GM12878 (cell line): Measurements from ENCODE around the gene SOCS6. TPM values are rescaled to one million over a fixed set of nuclear protein-coding genes. Genes with fewer than 3 reads are reported as not detected.

Experiments used
- ATAC-seq: fragments of 200-7000 bp; cut with Tn5 transposase; 3 replicates; pipeline ENCODE4 v1.9.1; 2020; ENCODE audit warnings: mild to moderate bottlenecking, moderate library complexity
- BruUV-seq: library from RNA; stranded (reverse); fragments of 400-500 nt; replicated peaks from 2 replicates; lab custom pipeline; 2021; lab: Mats Ljungman, UMichigan
- CTCF ChIA-PET: fragments of 300-600 bp; sonication (Branson Sonifier 250); formaldehyde crosslinking; extraction: SDS; loops from one replicate; lab custom pipeline; 2021; ENCODE audit warnings: inconsistent platforms; lab: Yijun Ruan, JAX
- POLR2A ChIA-PET: fragments of 350-600 bp; formaldehyde crosslinking; extraction: SDS; loops from one replicate; lab custom pipeline; 2021; ENCODE audit warnings: inconsistent platforms; lab: Charles Lee
- RAD21 ChIA-PET: fragments of 300-600 bp; sonication (Branson Sonifier 250); formaldehyde crosslinking; loops from one replicate; lab custom pipeline; 2023; ENCODE audit warnings: antibody characterized with exemption; ENCODE audit not compliant: unreplicated experiment; lab: Charles Lee
- SMC1A ChIA-PET: fragments of 300-600 bp; sonication (Branson Sonifier 250); formaldehyde crosslinking; loops from one replicate; lab custom pipeline; 2023; ENCODE audit not compliant: unreplicated experiment, uncharacterized antibody; lab: Charles Lee
- DNase-seq: peaks from one replicate; pipeline ENCODE4 v3.0.0-alpha.2; 2011; ENCODE audit warnings: low read depth, low spot score
- FAIRE-seq: peaks from 3 replicates; lab custom pipeline; 2011; peaks lifted over from hg19 to GRCh38; lab: Jason Lieb, UNC
- H2AFZ ChIP-seq: 2 replicates; pipeline ENCODE4 v1.6.0; 2011; ENCODE audit warnings: low read depth, low read length, control low read depth; ENCODE audit not compliant: control insufficient read depth
- H3K27ac ChIP-seq: 2 replicates; pipeline ENCODE4 v1.5.1; 2011; ENCODE audit warnings: control low read depth; ENCODE audit not compliant: control insufficient read depth, insufficient read depth
- H3K27me3 ChIP-seq, 2 experiments: replicated peaks in 1 of 2; 2 replicates each; pipeline versions ENCODE4 v1.6.0 to v1.6.1; 2011; ENCODE audit warnings: low read length in 1 of 2; ENCODE audit not compliant: control insufficient read depth in 2 of 2, insufficient read depth in 2 of 2
- H3K36me3 ChIP-seq, 2 experiments: 2 replicates each; pipeline ENCODE4 v1.5.1; 2011; ENCODE audit warnings: low read length in 1 of 2; ENCODE audit not compliant: control insufficient read depth in 2 of 2, insufficient read depth in 2 of 2
- H3K4me1 ChIP-seq: 2 replicates; pipeline ENCODE4 v1.6.1; 2011; ENCODE audit warnings: mild to moderate bottlenecking, low read length, moderate library complexity, mixed read lengths; ENCODE audit not compliant: control insufficient read depth, insufficient read depth
- H3K4me2 ChIP-seq: 2 replicates; pipeline ENCODE4 v1.6.0; 2011; ENCODE audit warnings: control low read depth; ENCODE audit not compliant: control insufficient read depth, insufficient read depth
- H3K4me3 ChIP-seq: fragments of 200-600 bp; sonication (generic); 2 replicates; pipeline ENCODE4 v1.5.1; 2016
- H3K79me2 ChIP-seq: 2 replicates; pipeline ENCODE4 v1.6.0; 2011; ENCODE audit warnings: low read length; ENCODE audit not compliant: control insufficient read depth, insufficient read depth
- H3K9ac ChIP-seq: 2 replicates; pipeline ENCODE4 v1.8.0; 2011; ENCODE audit warnings: low read length, control low read depth, mixed read lengths; ENCODE audit not compliant: control insufficient read depth, insufficient read depth
- H3K9me3 ChIP-seq: replicated peaks from 3 replicates; pipeline ENCODE4 v1.5.1; 2011; ENCODE audit warnings: mild to moderate bottlenecking, low read length; ENCODE audit not compliant: control insufficient read depth, insufficient read depth
- H4K20me1 ChIP-seq: 2 replicates; pipeline ENCODE4 v1.6.0; 2011; ENCODE audit not compliant: control insufficient read depth, insufficient read depth
- ASH2L ChIP-seq: fragments of 300-600, 200-600 bp; sonication (generic); IDR thresholded peaks from 2 replicates; pipeline ENCODE4 v1.6.1; 2017; ENCODE audit warnings: low read depth, mild to moderate bottlenecking, borderline replicate concordance
- BCL3 ChIP-seq: IDR thresholded peaks from 2 replicates; pipeline ENCODE4 v1.6.1; 2011; ENCODE audit warnings: borderline replicate concordance, low read depth, mild to moderate bottlenecking, moderate library complexity, low read length; ENCODE audit not compliant: insufficient read depth, poor library complexity, severe bottlenecking
- CBX5 ChIP-seq: sonication (generic); IDR thresholded peaks from 2 replicates; pipeline ENCODE4 v1.6.1; 2016; ENCODE audit warnings: low read depth, moderate library complexity, mild to moderate bottlenecking, inconsistent platforms
- CREB1 ChIP-seq: IDR thresholded peaks from 2 replicates; pipeline ENCODE4 v1.6.1; 2012; ENCODE audit warnings: low read depth, mild to moderate bottlenecking, inconsistent platforms
- POLR2A ChIP-seq: IDR thresholded peaks from 2 replicates; pipeline ENCODE4 v1.6.1; 2011; ENCODE audit warnings: low read depth, mild to moderate bottlenecking, low read length
- RAD51 ChIP-seq: fragments of 450-650 bp; IDR thresholded peaks from 2 replicates; pipeline ENCODE4 v1.6.1; 2016; ENCODE audit warnings: moderate library complexity, mild to moderate bottlenecking, inconsistent platforms
- YY1 ChIP-seq: IDR thresholded peaks from 2 replicates; pipeline ENCODE4 v1.6.1; 2011; ENCODE audit warnings: low read depth, mild to moderate bottlenecking, low read length
- ZNF207 ChIP-seq: fragments of 450-650 bp; IDR thresholded peaks from 2 replicates; pipeline ENCODE4 v1.6.1; 2014; ENCODE audit warnings: antibody characterized with exemption, mild to moderate bottlenecking, borderline replicate concordance
- ZNF622 ChIP-seq: fragments of 450-650 bp; IDR thresholded peaks from 2 replicates; pipeline ENCODE4 v1.6.1; 2017; ENCODE audit warnings: mild to moderate bottlenecking, inconsistent platforms
- WGBS: methylation state at CpG from one replicate; pipeline ENCODE4 v1.1.6; 2016; ENCODE audit warnings: low lambda C conversion rate; ENCODE audit not compliant: insufficient replicate concordance, insufficient coverage; ENCODE audit errors: missing lambda C conversion rate; 5-methylcytosine and 5-hydroxymethylcytosine counted together
- in situ Hi-C: fragments of 300-500 bp; cut with MboI; formaldehyde crosslinking; loops from 9 replicates; pipeline ENCODE4 v1.14.3; 2018; ENCODE audit warnings: mixed read lengths
- intact Hi-C: fragments of 100-400 bp; cut with micrococcal nuclease; formaldehyde crosslinking; loops from one replicate; pipeline ENCODE4 v1.14.2; 2022; ENCODE audit not compliant: unreplicated experiment
- polyA plus RNA-seq, 11 experiments: library from polyadenylated mRNA; depleted of rRNA in 4 of 11; unstranded in 6 of 11; stranded (reverse) in 5 of 11; fragments of >200 nt; fragmentation: Nextera tagmentation in 4 of 11; fragmentation: Illumina TruSeq in 1 of 11; extraction: Ambion mirVana in 4 of 11; extraction: Trizol in 1 of 11; gene quantifications; 1 replicate in 1 of 11; 2 replicates in 10 of 11; pipeline versions ENCODE4 v1.2.1 to v1.2.3, GENCODE V29; 2011 to 2016; ENCODE audit warnings: inconsistent platforms in 2 of 11, missing spikeins in 2 of 11, low read depth in 1 of 11
- total RNA-seq, 4 experiments: library from RNA; depleted of rRNA in 3 of 4; stranded (reverse); fragments of >200 nt in 3 of 4; fragmentation: Illumina TruSeq in 1 of 4; extraction: Trizol in 1 of 4; gene quantifications; 2 replicates each; pipeline versions ENCODE4 v1.2.1 to v1.2.3, GENCODE V29; 2013 to 2021

Gene SOCS6
- total and polyA plus RNA-seq, 10 of the 15 experiments (the other 5 are each of a cell fraction or from before 2014, with no cell fraction given): 1.6 to 6.1 (median 4.1) TPM

- RAD21 ChIA-PET: no interaction called here
- Histone ChIP-seq H3K36me3 (no peaks in the 10 kb centered on the region), H3K27ac (no peak overlapping the region), H3K4me1 (no peaks in the 10 kb centered on the region), H3K27me3 (no peaks in the 10 kb centered on the region), H3K9ac (no peak overlapping the region), H3K79me2 (no peaks in the 10 kb centered on the region), H2AFZ (no peak overlapping the region), H4K20me1 (no peaks in the 10 kb centered on the region), H3K9me3 (no peaks in the 10 kb centered on the region), H3K4me3 (no peak overlapping the region), H3K4me2 (no peak overlapping the region)
- TF ChIP-seq CREB1: no peak
- TF ChIP-seq POLR2A: no peak
- TF ChIP-seq ZNF622: no peak
- TF ChIP-seq RAD51: no peak
- no peak for TF ChIP-seq YY1
- no peak for TF ChIP-seq ZNF207
- TF ChIP-seq ASH2L: no peak
- POLR2A ChIA-PET: no interaction called here
- no peak for FAIRE-seq
- DNase-seq: no peak
- in situ Hi-C loops: no loop called here
- SMC1A ChIA-PET: no interaction called here
- ATAC-seq: no peak
- 35% methylated on average over 3 of the region's 3 CpGs for WGBS
- intact Hi-C loops: no loop called here
- BruUV-seq: no TSS peak
- CTCF ChIA-PET: interaction anchor here (0.6 kb wide), 1 partner anchor 620 kb away, joined by 3 read pairs; no protein-coding TSS in a partner anchor
These were observed 25.5 kb upstream of the SOCS6 start for GRCh38 chr18:70263336-70263735.

GRCh38 chr18:70271742-70272141, 17.1 kb upstream of the SOCS6 start:
- no peak overlapping the region for H2AFZ ChIP-seq
- peaks cover 7% of the 10 kb centered on the region; the same call in 2 of the 3 replicates for H3K9me3 ChIP-seq
- DNase-seq (no peak), FAIRE-seq (no peak), ATAC-seq (no peak)
- no peak overlapping the region for H3K4me2 ChIP-seq
- ChIA-PET POLR2A (no interaction called here), RAD21 (no interaction called here), CTCF (no interaction called here), SMC1A (no interaction called here)
- no peak overlapping the region for H3K4me3 ChIP-seq
- intact Hi-C loops (no loop called here), in situ Hi-C loops (no loop called here)
- no peak overlapping the region for H3K9ac ChIP-seq
- no peaks in the 10 kb centered on the region for H3K36me3 ChIP-seq
- H4K20me1 ChIP-seq: no peaks in the 10 kb centered on the region
- no peak for TF ChIP-seq BCL3
- 0 out of 2 replicates have a peak, but pooled peaks have one; percentile 37 for TF ChIP-seq CBX5
- WGBS: 4% methylated on average over 3 of the region's 3 CpGs
- H3K79me2 ChIP-seq: no peaks in the 10 kb centered on the region
- H3K27me3 ChIP-seq: 0 out of 4 replicates have a peak, but pooled peaks cover 0 to 1% of the 10 kb centered on the region in 2 experiments
- H3K27ac ChIP-seq: no peak overlapping the region
- BruUV-seq: no TSS peak
- H3K4me1 ChIP-seq: no peaks in the 10 kb centered on the region
